ENCODE results near the gene KBTBD12. TPM values are rescaled to one million over a fixed set of nuclear protein-coding genes. Genes with fewer than 3 reads are reported as not detected.

Gene KBTBD12
- total RNA-seq, 1 donor from 2014 or later, result 0.29 TPM

GRCh38 chr3:127894481-127894880, 20.6 kb upstream of the KBTBD12 start:
- H3K27me3 Mint-ChIP-seq, result no peaks in the 10 kb centered on the region

GRCh38 chr3:127899200-127899599, 15.8 kb upstream of the KBTBD12 start:
- Mint-ChIP-seq H3K36me3 (ENCODE audit: insufficient read depth) (no peaks in the 10 kb centered on the region), H3K27me3 (peaks cover 18% of the 10 kb centered on the region), H3K4me1 (ENCODE audit: low read depth) (peaks cover 2% of the 10 kb centered on the region), H3K9me3 (ENCODE audit: low read depth) (no peaks in the 10 kb centered on the region), H3K27ac (no peak overlapping the region), H3K4me3 (ENCODE audit: low read depth) (no peak overlapping the region)
- DNase-seq (ENCODE audit: low spot score, unreplicated experiment), result no peak
- TF ChIP-seq CTCF (IDR thresholded peaks at IDR 0.05; ENCODE audit: unreplicated experiment), result no peak

More at GRCh38 chr3:127894481-127894880, 20.6 kb upstream of the KBTBD12 start:
- H3K4me1 Mint-ChIP-seq (ENCODE audit: low read depth), result no peaks in the 10 kb centered on the region
- H3K9me3 Mint-ChIP-seq (ENCODE audit: low read depth), result peaks cover 12% of the 10 kb centered on the region
- no peak for TF ChIP-seq CTCF (IDR thresholded peaks at IDR 0.05; ENCODE audit: unreplicated experiment)
- DNase-seq (ENCODE audit: low spot score, unreplicated experiment), result no peak
- no peak overlapping the region for H3K4me3 Mint-ChIP-seq (ENCODE audit: low read depth)
- no peak overlapping the region for H3K27ac Mint-ChIP-seq
- H3K36me3 Mint-ChIP-seq (ENCODE audit: insufficient read depth), result no peaks in the 10 kb centered on the region

GRCh38 chr3:127899766-127900165, 15.3 kb upstream of the KBTBD12 start:
- Mint-ChIP-seq H3K9me3 (ENCODE audit: low read depth) (no peaks in the 10 kb centered on the region), H3K27me3 (peaks cover 20% of the 10 kb centered on the region), H3K27ac (no peak overlapping the region), H3K4me1 (ENCODE audit: low read depth) (peaks cover 2% of the 10 kb centered on the region), H3K4me3 (ENCODE audit: low read depth) (no peak overlapping the region), H3K36me3 (ENCODE audit: insufficient read depth) (no peaks in the 10 kb centered on the region)
- no peak for DNase-seq (ENCODE audit: low spot score, unreplicated experiment)
- no peak for TF ChIP-seq CTCF (IDR thresholded peaks at IDR 0.05; ENCODE audit: unreplicated experiment)

GRCh38 chr3:127900536-127900935, 14.5 kb upstream of the KBTBD12 start:
- H3K36me3 Mint-ChIP-seq (ENCODE audit: insufficient read depth), result no peaks in the 10 kb centered on the region
- no peak for TF ChIP-seq CTCF (IDR thresholded peaks at IDR 0.05; ENCODE audit: unreplicated experiment)
- peaks cover 21% of the 10 kb centered on the region for H3K27me3 Mint-ChIP-seq
- DNase-seq (ENCODE audit: low spot score, unreplicated experiment), result no peak
- no peak overlapping the region for H3K4me3 Mint-ChIP-seq (ENCODE audit: low read depth)
- peaks cover 6% of the 10 kb centered on the region for H3K4me1 Mint-ChIP-seq (ENCODE audit: low read depth)
- no peaks in the 10 kb centered on the region for H3K9me3 Mint-ChIP-seq (ENCODE audit: low read depth)
- no peak overlapping the region for H3K27ac Mint-ChIP-seq

- peaks cover 22% of the 10 kb centered on the region for H3K27me3 Mint-ChIP-seq
- no peaks in the 10 kb centered on the region for H3K9me3 Mint-ChIP-seq (ENCODE audit: low read depth)
- peaks cover 7% of the 10 kb centered on the region for H3K4me1 Mint-ChIP-seq (ENCODE audit: low read depth)
- H3K36me3 Mint-ChIP-seq (ENCODE audit: insufficient read depth), result no peaks in the 10 kb centered on the region
- no peak overlapping the region for H3K27ac Mint-ChIP-seq
- H3K4me3 Mint-ChIP-seq (ENCODE audit: low read depth), result no peak overlapping the region
- no peak for TF ChIP-seq CTCF (IDR thresholded peaks at IDR 0.05; ENCODE audit: unreplicated experiment)
- DNase-seq (ENCODE audit: low spot score, unreplicated experiment), result no peak
Observed at GRCh38 chr3:127902486-127902885, 12.5 kb upstream of the KBTBD12 start.
